ENCODE data around the gene IL18R1.

- TF ChIP-seq POLR2A (IDR thresholded peaks at IDR 0.05) (no peak), CTCF (IDR thresholded peaks at IDR 0.05) (no peak)
Observed at GRCh38 chr2:102344397-102344796, 11.2 kb upstream of the IL18R1 start.
